ENCODE data around the gene PREX1. TPM values are rescaled to one million over a fixed set of nuclear protein-coding genes. Genes with fewer than 3 reads are reported as not detected.
A peak's percentile ranks its signal among the peaks of the same experiment; 100 is the strongest.
"Not testable (repeated sequence)": the region's sequence is repeated elsewhere in the genome, so short reads cannot be mapped to it uniquely, and the experiment has no call there.

PREX1 gene, protein sequence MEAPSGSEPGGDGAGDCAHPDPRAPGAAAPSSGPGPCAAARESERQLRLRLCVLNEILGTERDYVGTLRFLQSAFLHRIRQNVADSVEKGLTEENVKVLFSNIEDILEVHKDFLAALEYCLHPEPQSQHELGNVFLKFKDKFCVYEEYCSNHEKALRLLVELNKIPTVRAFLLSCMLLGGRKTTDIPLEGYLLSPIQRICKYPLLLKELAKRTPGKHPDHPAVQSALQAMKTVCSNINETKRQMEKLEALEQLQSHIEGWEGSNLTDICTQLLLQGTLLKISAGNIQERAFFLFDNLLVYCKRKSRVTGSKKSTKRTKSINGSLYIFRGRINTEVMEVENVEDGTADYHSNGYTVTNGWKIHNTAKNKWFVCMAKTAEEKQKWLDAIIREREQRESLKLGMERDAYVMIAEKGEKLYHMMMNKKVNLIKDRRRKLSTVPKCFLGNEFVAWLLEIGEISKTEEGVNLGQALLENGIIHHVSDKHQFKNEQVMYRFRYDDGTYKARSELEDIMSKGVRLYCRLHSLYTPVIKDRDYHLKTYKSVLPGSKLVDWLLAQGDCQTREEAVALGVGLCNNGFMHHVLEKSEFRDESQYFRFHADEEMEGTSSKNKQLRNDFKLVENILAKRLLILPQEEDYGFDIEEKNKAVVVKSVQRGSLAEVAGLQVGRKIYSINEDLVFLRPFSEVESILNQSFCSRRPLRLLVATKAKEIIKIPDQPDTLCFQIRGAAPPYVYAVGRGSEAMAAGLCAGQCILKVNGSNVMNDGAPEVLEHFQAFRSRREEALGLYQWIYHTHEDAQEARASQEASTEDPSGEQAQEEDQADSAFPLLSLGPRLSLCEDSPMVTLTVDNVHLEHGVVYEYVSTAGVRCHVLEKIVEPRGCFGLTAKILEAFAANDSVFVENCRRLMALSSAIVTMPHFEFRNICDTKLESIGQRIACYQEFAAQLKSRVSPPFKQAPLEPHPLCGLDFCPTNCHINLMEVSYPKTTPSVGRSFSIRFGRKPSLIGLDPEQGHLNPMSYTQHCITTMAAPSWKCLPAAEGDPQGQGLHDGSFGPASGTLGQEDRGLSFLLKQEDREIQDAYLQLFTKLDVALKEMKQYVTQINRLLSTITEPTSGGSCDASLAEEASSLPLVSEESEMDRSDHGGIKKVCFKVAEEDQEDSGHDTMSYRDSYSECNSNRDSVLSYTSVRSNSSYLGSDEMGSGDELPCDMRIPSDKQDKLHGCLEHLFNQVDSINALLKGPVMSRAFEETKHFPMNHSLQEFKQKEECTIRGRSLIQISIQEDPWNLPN (N-terminal part only)
- polyA plus RNA-seq (2013, experiment 1 of 2; ENCODE audit: insufficient read length), result 6.1 TPM
- polyA plus RNA-seq (2013, experiment 2 of 2; ENCODE audit: insufficient read length), result 6.3 TPM

DNA sequence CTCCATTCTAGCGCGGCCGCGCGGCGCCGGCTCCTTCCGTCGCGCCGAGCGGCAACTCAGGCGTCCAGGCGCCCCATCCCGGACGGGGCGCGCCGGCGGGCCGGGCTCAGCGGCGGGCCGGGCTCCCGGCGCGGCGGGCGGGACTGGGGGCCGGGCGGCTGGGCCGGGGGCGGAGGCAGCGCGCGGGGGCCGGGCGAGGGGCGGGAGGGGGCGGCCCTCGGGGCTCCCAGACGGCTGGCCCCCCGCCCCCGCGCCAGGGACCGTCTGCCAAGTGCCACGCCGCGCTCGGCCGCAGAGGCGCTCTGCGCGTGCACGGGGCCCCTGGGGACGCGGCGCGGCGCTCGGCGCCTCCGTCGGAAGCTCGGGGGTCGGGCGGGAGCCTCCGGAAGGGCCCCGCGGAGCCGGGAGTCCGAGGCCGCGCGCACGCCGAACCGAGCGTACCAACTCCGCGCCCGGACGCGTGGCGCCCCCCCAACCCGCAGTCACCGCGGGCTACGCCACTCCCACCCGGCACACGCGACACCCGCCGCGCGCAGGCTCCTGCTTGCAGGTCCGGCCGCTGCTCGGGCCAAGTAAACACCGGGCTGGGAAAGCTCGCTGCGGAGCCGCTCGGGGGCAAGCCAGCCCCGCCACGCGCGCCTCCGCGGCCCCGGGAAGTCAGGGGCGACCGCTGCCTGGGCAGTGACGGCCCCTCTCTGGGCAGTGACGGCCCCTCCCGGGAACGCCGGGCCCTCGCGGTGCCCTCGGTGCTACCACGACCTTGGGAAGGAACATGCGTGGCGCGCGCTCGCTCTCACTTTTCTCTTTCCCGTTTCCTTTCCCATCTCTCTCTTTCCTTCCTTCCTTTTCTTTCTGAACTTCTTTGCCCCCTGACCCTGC lies at the start of gene PREX1:
Gene PREX1, minus strand, starts transcription at position 145 of the 879 bp plus-strand sequence. Its CDS starts 139 bp downstream, at position 6.
- DNase-seq, result peak; percentile 86

DNA sequence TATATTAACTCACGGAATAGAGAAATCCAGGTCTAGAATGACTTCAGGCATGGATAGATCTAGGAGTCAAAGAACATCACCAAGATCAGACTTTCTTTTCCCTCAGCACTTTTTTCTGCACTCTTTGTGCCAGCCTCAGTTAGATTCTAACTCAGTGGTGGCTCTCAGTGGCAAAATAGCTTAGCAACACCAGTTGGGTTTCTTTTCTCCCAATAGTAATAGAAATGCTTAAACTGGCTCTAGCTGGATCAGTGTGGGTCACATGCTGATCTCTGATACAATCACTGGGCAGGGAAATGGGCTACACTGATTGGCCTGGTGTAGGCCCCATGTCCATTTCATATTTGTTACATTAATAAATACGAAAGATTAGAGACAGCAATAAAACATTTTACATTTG lies 49.5 kb upstream of the PREX1 start:
- DNase-seq, result no peak

DNA sequence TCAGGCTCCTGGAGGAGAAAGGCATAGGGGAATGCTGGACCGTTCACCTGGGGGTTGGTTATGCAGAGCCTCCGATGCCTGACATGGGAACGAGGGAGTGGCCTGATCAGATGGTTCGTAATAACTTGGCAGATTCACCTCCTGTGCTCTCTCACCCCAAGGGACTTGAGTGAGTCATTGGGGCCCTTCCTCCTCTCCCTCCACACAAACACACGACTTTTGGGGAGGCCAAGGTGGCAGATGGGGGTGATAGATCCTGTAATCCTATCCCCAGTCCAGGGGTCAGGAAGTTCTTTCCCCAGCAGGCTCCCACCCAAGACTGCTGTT lies 48.1 kb upstream of the PREX1 start:
- DNase-seq, result peak; percentile 12

DNA sequence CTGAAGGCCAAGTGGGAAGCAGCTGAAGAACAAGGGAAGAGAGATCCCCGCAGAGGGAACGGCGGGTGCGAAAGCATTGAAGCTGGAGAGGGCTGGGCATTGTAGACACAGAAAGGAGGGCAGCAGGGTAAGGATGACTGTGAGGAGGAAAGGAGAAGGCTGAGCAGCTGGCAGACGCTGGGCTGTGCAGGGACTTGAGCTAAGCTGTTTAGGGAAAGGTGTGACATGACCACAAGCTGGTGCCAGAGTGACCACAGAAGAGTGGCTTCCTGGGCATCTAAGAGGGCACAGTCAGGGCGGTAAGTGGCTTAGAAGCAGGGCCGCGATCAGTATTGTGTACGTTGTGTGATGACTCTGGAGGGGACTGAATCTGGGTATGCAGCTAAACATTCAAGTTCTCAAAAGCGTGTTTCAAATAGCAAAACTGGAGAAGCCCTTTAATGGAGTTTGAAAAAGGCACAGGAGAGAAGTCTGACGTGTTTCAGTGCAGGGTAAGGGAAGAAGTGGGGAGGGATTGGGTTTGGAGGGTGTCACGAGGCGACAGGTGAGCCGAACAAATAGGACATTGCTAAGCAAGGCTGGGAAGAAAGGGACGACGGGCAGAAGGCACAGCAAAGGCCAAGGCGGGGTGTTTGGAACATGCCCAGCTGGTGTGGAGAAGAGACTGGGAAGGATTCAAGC lies 47.6 kb upstream of the PREX1 start:
- DNase-seq, result no peak

DNA sequence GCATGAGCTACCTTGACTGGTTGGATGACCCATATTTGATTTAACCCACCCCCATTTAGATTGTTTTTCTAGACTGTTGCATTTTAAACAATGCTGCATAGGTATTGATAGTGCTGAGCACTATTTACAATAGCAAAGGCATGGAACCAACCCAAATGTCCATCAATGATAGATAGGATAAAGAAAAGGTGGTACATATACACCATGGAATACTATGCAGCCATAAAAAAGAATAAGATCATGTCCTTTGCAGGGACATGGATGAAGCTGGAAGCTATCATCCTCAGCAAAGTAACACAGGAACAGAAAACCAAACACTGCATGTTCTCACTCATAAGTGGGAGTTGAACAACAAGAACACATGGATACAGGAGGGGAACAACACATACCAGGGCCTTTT lies 41.6 kb upstream of the PREX1 start:
- not testable (repeated sequence) for DNase-seq

DNA sequence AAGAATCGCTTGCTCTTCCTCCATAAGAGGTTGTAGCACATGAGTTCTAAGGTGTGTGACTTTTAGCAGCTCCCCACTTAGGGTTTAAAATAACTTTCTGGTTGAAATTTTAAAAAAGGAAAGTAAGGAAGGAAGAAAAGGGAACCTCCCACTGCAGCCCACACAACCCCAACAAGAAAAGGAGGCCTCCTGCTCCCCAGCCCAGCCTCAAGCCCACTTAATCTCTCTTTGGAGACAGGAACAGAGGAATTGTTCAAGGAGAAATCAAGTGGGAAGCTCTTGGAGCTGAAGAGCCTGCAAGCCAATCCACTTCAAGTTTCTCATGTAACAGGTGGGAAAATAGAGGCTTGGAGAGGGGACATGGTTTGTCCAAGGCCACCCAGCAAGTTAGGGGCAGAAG lies 39.1 kb upstream of the PREX1 start:
- no peak for DNase-seq

DNA sequence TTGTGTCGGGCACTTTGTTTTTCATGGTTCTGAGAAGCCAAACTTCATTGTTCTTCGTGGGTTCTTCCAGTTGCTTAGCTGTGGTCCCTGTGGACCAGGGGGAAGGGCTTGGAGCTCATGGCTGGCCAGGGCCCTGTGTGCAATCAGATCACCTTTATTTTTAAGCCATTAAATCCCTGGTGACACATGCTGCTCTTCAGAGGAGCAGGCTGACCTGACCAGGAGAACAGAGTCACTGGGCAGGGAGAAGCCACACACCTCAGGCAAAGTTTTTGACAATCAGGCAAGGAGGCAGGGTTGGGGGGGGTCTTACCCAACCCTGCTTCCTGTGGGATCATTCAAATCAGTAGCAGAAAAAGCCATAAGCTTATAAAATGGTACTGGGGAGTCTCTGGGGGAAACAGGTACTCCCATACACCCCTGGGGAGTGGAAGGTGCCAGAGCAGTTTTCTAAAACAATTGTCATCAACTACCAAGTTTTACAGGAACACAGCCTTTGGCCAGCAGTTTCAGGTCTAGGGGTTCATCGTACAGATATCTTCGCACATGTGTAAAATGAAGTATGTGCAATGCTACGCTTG lies 37.0 kb upstream of the PREX1 start:
- DNase-seq, result no peak

DNA sequence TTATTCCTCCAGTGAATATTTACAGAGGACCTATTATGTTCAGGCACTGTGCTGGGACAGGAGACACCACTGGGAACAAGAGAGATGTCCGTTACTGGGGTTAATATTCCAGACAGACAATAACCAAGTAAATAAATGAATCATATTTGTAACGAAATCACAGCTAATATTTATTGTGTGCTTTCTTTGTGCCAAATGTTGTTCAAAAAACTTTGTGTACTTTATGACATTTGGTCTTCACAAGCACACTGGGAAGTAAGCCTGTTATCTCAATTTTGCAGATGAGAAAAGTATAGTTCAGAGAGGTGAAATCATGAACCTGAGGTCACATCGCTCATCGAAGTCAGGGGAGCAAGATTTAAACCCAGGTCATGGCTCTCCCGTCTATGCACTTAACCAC lies 36.5 kb upstream of the PREX1 start:
- DNase-seq, result no peak

DNA sequence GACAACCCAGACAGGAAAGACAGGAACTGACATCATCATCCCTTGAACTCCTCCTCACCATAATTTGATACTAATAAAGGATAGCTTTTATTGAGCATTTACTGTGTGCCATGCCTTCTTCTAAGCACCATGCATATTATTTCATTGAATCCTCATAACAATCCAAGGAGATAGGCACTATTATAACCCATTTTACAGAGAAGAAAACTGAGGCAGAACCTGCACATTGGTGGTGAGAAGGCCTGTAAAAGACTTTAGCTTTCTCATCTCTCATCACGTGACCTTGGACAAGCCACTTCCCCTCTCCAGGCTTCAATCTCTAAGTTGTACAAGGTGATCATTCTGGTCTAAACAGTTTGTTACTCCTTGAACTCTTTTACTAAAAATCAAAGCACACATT lies 34.5 kb upstream of the PREX1 start:
- DNase-seq, result no peak

DNA sequence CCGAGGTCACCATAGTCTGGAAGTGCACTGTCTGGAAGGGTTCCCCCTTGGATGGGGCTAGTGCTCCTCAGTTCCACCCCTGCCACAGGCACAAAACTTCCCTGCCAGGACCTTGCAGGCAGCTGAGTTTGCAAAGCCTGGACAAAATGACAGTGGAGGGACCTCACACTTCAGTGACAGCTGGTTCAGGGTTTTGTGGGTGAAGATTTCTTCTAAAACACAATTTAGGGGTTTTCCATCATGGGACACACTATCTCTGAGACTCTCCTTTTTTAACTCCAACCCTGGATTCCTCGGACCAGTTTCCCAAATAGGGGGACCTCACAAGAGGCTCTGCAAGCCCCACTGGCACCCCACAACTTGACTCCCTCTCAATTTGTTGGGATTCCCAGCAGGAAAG lies 33.6 kb upstream of the PREX1 start:
- DNase-seq, result no peak

DNA sequence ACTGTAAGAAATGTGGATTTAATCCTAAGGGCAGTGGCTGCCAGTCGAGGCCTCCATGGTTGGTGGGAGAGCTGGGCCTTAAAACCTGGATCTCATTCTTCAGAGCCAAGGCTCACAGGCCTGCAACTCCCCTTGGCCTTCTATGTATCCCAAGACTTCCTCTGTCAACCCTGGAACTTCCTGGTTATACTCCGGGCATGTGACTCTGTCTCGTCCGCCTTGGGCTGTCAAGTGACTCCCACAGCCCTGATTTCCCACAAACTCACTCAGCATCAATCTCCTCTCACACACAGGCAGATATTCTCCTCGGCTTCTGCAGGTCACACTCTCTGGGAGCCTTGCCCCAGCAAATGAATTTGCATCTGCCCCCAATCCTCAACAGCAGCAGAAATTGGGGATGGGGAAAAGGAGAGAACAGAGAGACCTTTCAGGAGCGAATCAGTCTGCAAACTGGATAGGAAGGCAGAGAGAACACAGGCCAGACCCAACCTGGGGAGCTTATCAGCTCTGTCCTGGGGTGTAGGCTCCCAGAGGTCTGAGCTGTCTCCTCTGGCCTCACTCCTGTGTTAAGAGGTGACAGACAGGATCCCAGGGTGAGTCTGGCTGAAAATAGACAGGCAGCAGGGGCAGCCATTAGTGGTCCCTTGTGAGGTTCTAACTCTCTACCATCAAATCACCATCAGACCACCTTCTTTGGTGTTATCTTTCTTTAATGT lies 30.4 kb upstream of the PREX1 start:
- DNase-seq, result no peak

DNA sequence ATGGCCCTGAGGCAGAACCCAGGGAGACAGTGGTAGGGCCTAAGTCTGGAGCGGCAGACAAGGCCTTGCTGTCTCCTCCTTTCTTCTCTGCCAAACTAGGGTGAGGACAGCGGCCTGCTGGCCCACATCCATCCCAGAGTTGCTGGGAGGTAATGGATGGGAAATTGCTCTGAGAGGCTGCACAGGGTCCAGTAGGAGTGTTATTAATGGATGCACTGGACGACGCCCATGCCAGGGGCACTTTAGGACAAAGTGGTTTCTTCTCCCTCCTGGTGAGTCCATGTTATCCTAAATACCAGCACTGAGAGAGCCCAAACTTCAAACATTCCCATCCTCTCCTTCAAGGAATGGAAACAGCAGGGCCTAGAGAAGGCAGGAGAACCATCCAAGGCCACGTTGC lies 28.3 kb upstream of the PREX1 start:
- no peak for DNase-seq

DNA sequence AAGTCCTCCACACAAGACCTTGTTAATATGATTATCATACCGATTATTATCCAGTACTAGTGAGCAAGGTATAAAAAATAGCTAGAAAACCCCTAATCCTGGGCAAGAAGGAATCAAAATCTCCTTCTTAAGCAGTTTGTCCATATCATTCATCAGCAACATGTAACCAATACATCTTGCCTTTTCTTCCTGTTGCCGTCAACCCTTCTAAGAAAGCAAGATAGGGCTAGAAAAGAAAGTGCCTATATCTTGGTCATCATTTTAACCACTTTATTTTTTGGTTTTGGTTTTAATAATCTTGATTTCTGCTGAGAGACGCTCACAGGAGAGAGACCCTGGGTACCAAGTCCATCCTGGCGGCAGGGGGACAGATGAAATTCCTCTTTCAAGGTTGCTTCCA lies 27.2 kb upstream of the PREX1 start:
- no peak for DNase-seq

DNA sequence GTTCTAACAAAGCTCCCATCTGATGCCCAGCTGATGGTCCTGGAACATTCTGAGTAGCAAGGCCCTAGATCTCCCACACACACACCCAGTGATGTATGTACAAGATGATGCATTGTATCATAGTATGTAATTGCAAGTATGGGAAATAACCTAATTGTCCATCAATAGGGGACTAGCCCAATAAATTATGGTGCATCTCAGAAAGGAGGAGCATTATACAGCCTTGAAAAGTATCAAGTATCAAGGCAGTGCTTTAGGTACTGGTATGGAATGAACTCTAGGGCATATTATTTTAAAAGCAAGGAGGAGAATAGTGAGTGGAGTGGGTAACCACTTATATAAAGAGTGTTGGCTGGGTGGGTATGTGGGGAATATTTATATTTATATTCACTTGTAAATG lies 24.8 kb upstream of the PREX1 start:
- DNase-seq, result no peak

DNA sequence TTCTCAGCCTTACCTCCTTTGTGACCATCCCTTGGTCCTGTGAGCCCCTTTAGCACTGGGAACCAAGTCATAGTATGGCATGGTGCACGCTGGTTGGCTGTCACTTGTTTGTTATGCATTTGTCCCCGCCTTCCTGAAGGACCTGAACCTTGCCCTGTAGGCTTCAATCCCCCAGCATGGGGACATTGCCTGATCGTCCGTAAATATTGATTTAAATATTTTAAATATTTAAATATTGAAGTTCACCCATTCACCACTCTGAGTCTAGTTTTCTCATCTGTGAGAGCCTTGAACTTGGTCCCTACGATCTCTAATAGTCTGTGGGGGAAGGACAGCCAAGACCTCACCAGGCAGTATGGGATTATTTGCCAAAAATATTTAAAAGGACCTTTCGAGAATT lies 23.8 kb upstream of the PREX1 start:
- no peak for DNase-seq

DNA sequence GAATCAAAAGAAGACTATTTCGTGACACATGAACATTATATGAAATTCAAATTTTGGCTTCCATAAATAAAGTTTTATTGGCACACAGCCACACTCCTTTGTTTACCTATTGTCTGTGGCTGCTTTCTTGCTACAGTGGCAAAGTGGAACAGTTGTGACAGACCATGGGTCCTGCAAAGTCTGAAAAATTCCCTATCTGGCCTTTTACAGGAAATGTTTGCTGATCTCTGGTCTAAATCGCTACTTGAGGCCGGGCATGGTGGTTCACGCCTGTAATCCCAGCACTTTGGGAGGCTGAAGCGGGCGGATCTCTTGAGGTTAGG lies 23.1 kb upstream of the PREX1 start:
- DNase-seq, result no peak

DNA sequence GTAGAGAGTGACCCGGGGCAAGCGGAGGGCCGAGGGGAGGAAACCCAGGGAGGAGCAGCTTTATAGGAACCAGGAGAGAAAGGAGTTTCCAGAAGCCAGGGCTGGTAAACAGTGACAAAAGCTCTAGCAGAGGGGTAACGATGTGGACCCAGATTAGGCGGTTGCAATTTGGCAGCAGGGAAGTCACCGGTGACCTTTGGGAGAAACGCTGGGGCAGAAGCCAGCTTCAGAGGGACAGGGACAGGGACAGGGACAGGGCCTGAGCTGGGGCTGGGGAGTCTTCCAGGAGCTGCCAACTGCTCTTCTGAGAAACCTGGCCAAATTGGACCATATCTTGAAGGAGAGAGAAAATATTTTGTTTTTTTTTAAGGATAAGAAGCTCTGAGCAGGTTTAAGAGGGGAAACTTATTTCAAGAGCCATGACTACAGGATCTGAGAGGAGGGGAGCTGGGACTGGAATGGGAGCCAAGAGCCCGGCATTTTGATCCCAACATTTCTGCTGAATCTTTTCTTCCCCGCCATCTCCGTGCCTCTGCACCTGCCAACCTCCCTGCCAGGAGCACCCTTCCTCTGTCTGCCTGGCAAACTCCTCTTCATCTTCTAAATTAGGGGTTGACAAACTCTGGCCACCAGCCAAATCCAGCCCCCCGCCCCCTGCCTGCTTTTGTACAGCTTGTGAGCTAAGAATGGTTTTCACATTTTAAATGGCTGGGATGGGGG lies 22.6 kb upstream of the PREX1 start:
- DNase-seq, result no peak

DNA sequence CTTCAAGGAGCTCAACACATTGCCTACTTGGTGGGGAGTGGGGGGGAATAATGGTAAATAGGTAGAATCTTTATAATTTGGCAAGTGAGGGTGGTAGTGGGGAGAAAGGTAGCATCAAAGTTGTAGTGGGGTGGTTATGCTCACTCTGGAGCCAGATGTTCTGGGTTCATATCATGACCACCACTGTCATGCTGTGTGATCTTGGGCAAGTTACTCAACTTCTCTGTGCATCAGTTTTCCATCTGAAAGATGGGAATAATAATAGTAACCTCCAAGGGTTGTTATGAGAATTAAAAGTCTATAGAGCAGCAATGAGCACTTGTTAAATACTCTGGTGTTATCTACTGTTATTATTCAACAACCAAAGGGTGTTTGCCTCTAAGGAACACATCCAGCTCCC lies 22.0 kb upstream of the PREX1 start:
- no peak for DNase-seq

DNA sequence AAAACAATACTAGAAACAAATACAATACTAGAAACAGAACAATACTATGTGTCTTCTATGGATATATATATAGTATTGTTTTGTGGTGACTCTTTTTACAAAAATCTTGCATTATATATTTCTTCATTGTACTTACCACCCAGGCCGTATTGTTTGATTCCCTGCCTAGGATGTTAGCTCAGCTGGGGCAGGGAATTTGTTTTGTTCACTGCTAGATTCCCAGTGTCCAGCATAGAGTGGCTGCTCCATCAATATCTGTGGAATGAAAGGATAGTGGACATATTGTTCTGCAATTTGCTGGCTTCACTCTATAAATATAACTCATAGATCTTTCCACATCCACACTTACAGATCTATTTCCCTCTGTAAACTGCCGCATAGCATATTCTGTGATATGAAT lies 21.5 kb upstream of the PREX1 start:
- DNase-seq, result no peak

Data from fibroblast of skin of abdomen (primary cell).